Activated effector memory CD4-positive, alpha-beta T cell treated with Interleukin-2 at 50 U/mL for 16 hours (primary cell): ENCODE measurements around the gene PHACTR3.

Experiments used
- DNase-seq: peaks from one replicate; pipeline ENCODE4 v3.0.0-alpha.2; 2020

PHACTR3 gene

DNA sequence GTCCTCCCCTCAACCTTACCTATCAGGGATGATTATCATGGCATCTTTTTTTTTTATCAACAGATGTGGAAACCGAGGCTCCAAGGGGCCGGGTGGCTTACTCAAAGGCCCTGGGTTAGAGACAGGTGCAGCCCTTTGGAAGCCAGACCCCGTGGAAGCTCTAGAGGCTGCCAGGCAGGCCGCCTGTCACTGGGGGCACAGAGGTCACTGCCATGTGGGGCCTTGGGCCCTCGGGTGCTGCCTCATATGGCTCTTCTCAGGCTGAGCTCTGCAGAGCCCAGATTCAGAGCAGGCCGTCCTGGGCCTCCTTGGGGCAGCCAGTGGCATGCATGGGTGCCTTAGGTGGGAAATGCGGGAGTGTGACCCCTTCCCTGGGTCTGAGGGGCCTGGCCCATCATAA is 136.3 kb downstream of the PHACTR3 start:
- DNase-seq: no peak

DNA sequence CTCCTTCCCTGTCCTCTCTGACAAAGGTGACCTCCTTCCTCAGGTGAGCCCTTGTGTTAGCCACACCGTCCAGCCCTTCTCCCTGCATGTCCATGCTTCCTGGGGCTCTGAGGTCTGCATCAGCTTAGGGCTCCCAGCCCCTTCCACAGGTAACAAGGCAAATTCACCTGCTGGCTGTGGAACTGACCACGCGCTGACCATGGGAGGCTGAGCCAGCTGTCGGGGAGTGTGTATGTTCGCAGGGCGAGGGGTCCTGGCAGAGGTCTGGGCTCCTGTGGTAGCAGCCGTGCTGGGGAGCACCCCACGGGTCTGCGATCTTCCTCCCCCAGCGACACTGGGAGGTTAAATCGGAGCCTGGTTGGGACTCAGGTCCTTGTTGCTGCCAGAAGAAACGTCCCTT is 136.7 kb downstream of the PHACTR3 start:
- DNase-seq: no peak

DNA sequence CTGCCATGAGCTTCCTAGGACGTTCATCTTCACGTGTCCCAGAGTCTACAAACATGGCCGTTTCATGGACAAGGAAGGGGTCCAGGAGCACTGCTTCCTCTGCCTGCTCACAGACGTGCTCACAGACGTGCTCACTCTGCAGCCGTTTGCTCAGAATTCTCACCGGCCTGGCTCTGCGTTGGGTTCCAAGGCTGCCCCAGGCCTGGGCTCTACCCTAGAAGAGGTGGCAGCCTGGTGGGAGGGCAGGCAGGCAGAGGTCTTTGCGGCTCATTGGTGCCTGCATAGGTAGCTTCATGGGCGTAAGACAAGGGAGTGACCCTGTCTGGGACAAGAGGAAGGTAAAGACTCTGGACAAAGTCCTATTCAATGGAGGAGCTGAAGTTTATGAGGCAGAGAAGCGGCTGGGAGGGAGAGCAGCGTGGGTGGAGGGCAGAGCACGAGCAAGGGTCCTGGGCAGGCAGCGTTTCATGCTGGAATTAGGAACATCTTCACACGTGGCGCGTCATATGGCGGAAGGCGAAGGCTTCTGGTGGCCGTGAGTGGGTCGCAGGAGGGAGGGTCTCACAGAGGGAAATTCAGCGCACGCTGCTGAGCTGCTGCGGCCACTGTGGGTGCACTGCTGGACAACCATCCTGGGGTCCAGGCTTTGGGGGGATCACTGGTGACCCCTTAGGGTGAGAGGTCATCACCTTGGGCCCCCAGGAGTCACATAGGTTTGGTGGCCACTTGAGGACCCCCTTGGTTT is 138.2 kb downstream of the PHACTR3 start:
- DNase-seq: no peak

DNA sequence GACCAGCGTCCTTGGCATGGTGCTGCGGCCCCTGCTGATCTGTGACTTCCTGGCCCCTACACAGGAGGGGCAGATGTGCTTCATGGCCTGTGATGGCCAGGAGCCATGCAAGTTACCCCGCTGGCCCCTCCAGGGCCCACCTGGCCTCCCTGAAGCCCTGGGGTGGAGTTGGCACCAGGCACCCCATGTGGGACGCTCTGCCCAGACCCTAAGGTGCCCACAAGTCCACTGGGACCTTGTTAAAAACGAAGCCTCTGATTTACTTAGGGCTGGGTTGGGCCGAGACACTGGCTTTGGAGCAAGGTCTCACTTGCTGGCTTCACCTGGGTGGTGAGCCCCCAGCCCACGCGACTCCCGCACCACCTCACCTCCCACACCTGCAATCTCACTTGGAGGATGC is 139.0 kb downstream of the PHACTR3 start:
- DNase-seq: no peak

DNA sequence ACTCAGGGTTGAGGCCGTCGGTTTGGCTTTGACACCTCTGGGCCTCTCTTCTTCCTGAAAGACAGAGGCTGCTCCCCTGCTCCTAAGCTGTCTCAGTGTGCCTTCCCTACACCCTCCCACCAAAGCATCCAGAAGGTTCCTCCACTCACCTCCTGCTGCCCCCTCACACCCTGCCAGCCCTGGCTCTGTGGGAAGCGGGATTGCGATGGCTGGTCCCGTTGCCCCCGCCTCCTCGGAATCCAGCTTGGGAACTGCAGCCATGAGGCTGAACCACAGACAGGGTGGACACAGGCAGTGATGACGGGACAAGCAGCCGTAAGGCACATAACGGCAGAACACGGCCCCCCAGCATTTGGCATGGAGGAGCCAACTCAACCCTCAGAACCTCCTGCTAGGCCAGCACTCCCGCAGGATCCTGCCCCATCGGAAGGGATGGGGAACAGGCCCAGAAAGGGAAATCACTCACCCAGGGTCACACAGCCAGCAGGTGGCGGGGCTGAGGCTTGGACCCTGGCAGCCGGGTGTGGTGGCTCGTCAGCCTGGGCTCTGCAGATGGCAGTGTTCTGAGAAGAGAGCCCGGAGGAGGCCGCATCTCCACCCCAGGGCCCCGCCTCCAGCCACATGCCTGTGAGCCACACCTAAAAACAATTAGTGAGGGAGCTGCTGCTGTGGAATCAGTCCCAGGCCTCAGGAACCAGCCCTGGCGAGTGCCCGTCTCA is 139.6 kb downstream of the PHACTR3 start:
- no peak for DNase-seq

DNA sequence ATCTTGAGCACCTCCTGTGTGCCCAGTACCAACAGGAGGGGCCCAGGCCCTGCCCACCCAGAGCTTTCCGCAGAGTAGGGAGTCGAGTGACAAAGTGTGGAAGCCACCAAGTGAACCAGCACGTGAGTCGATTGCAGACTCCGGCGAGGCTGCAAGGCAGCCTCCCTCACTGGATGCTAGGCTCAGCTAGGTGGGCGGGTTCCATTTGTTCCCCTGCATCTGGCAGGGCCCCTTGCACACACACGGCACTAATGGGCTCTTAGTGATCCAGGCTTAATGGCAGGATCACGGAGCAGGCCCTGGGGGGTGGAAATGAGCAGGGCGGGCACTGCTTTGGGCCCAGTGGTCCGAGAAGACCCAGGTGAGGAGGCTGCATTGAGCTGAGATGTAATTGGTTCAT is 140.4 kb downstream of the PHACTR3 start:
- DNase-seq: no peak

DNA sequence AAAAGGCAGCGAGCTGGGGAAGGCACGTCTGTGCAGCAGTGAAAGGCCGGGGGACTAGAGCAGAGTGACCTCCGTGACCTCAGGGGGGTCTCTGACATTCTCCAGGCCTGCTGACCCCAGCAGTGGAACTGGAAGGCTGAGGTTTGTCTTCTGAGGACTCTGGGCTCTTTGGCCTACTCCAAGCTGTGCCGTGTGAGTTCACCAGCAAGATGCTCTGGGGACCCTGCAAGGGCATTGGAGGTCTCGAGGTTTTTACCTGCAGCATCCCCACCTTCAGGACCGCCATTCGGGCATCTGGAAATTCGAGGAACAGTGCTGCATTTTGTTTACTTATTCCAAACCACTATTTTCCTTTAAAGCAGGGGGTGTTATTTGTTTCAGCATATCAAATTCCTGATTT is 140.9 kb downstream of the PHACTR3 start:
- DNase-seq: no peak

DNA sequence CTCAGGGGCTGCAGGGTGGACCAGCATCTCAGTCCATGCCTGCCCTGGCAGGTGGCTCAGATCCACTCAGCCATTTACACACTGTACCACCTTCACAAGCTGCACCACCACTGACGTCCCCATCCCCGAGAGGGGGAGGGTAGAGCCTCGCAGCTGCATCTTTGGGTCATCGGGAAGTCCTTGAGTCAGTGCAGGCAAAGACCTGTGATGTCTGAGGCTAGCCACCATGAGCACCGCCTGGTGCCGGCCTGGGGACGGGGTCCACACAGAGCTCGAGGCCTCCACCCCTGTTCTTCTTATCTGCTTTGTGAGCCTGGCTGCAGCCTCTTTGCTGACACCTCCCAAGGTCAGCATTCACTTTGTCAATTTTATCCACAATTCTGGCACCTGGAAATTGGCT is 141.4 kb downstream of the PHACTR3 start:
- no peak for DNase-seq

DNA sequence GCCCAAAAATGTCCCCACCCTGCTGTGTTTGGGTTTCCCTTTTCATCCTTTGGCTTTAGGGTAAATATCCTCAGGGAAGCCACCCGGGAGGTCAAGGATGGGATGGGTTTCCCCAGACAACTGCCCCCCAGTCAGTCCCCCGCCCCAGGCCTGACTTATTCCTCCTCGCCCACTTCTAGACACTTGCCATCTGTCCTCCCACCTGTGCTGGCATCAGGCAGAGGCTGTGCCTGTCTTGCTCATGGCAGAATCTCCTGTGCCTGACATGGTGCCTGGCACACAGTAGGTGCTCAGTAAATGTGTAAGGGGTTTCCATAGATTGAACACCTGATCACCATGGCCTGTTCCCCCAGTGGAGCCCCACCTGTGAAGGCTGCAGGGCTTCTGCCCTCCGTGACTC is 141.8 kb downstream of the PHACTR3 start:
- DNase-seq: no peak

DNA sequence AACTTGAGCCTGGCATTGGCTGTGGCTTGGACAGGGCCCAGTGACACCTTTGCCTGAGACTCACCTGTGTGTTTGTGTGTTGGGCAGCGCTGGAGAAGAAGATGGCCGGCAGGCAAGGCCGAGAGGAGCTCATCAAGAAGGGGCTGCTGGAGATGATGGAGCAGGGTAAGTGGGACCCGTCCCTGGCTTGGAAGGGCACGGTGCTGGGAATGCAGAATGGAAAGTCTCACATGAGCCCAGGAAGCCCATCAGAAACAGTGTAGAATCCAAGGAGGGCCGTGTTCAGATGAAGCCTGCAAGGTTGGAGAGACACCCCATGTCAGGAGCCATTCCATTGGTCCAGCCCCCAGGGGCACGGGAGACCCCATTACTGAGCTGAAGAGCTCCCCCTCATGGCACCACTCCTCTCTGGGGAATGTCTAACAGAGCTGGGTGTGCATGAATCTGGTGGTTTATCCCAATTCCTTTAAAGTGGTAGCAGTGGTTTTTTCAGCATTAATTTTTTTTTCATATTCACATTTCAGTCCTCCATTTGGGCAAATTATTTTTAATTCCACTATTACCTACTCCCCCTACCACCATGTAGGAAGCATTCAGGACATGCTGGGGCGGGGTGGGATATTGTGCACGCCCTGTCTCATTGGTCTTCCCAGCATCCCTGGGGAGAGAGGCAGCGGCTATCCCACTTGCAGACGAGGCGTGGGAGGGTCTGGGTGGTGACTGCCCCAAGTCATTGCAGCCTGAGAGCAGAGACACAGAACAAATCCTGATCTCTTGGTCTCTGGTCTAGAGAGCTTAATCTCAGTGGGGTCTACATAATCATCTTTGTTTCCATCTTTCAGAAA is 143.6 kb downstream of the PHACTR3 start:
- no peak for DNase-seq

DNA sequence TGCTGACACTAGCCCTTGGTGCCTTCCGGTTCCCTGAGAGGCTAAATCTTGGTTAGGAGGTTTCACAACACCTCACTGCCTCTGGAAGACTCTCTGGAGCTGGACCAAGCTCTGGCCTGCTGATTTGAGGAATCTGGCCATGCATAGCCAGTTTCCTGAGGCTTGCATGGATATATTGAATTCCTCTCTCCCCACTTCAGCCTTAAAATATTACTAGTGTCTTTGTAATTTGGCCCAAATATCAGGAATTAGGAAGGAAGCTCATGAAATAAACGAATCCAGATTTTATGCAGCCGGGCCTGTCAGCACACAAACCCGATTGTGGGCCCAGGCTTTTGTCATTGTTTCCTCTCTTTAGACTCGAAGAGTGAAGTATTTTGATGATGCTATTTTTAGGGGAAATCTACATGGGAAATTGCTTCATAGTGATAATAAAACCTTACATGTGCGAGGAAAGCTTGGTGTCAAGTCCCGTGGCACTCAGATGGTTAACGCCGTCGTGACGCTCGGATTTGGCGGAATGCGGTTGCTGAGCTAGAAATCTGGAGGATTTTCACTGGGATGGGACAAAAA is 144.4 kb downstream of the PHACTR3 start:
- DNase-seq: no peak

DNA sequence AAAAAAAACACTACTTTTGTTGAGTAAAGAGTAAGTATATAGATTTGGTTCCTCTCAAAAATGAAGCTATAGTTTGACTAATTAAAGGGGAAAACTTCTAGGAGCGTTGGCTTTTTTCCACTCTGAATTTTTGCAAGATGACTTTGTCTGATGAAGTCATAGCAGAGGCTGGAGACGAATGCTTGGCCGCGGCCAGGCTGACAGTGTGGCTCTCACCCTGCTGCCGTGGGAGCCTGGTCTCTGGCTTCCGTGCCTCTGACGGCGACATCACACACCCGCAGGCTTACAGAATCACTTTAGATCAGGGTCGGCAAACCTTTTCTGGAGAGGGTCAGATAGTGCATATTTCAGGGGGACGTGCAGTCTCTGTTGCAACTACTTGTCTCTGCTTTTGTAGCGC is 145.0 kb downstream of the PHACTR3 start:
- no peak for DNase-seq

DNA sequence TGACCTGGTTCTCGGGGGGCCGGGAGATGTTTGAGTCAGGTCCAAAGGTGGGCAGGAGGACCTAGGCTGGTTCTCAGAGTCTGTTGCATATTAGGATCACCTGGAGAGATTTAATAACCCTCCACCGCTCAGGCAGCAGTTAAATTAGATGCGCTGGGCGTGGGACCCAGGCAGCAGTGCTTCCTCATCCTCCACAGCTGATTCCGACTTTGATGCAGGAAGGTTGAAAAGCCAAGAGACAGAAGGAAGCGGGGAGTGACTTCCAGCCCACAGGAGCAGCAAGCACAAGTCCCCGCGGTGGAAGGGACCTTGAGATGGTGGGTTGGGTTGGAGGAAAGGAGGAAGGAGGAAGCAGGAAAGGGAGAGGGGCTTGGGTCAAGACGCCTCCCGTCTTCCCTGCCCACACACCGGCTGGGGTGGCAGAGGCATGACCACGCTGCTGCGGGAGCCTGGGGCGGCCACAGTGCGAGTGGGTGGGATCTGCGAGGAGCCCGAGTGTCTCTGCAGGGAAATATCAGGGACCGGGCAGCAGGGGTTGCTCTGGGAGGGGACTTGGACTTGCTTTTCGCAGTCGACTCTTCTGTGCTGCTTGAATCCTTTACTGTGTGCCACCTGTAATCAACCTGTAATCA is 146.0 kb downstream of the PHACTR3 start:
- DNase-seq: no peak

DNA sequence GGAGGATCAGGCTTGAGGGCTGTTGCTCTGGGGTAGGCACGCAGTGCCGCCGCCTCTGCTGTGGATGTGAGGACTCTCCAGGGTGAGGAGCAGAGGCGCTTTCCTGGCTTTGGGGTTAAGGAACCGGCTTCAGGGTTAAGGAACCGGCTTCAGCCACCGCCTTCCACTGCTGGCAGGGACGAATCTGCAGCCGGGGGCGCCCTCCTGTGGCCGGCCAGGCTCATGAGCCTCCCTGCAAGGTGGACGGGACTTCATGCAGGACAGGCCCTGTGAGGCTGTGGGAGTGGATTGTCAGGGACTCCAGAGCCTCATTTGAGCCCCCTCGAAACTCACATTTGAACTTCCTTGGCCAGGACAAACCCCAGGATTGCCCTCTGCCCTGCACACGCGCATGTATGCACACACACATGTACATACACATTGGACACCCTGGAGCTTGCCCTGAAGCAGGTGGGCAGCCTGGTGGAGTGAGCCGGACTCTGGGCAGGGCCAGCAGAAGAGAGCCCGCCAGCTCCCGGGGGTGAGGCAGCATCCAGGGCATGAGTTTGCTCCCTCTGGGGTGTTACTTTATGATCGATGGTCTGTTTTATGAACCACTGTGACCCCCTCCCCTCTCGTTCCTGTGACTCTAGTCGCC is 146.9 kb downstream of the PHACTR3 start:
- no peak for DNase-seq

DNA sequence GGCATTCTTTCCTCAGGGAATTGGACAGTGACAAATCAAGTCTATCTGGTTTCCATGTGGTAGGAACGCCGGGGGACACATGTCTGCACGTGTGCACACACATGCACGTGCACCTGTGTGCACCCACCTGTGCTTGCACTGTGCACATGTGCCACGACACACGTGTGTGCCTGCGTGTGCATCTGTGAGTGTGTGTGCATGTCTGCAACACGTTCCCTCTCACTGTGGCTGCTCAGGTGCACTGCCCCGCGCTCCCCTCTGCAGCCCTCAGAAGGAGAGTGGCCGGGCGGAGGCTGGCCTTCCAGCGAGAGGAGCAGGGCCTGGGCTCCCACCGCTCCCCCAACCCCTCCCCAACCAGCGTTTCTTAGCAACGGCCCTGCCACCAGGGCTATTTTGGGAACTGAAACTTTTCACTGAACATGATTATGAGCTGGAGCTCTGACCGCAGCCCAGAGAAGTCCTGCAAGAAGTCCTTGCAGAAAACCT is 147.8 kb downstream of the PHACTR3 start:
- DNase-seq: no peak

DNA sequence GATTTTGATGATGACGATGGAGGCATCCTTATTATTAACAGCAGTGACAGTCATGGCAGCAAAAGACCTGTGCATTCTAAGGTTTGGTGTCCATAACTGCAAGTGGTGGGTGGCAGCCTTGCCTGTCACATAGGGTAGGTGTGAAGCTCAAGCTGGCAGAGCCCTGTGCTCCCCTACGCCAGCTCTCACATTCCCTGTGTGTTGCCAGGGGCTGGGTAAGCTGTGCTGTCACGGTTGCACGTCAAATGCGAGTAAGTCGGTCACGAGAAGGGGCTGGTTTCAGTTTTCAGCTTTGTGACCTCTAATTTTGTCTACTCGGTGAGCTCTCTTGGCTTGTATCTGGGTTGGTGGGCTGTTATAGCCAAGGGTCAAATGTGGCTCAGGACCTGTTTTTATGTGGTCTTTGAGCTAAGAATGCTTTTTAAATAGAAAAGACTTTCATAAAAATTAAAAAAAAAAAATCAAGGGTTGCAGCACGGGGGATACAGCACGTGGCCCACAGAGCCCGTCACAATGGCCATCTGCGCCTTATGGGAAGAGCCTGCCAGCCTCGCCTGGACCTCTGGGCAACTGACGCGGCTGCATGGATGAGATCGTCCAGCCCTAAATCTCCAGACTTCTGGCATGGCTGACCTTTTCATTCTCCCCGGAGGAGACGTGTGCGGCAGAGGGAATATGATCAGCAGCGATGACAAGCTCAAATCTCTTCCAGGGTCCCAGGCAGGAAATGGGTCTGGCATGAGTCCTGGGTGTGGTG is 148.5 kb downstream of the PHACTR3 start:
- no peak for DNase-seq

DNA sequence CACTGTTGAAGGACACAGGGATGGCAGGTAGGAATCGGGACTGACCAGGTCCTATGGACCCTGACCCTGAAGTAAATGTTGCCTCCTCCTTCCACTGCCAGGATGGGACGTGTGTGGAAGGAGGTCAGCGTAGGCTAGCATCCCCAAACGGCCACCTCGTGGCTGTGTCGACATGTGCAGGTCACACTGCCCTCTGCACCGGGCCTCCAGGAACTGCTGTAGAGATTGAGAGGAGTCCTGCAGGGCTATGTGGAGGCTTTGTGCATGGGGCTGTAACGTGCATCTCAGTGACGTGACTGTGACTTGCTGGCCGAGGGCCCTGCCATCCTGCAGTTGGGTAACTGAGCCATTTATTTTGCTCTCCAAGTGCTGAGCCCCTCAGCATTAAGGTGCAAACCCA is 149.5 kb downstream of the PHACTR3 start:
- DNase-seq: no peak

DNA sequence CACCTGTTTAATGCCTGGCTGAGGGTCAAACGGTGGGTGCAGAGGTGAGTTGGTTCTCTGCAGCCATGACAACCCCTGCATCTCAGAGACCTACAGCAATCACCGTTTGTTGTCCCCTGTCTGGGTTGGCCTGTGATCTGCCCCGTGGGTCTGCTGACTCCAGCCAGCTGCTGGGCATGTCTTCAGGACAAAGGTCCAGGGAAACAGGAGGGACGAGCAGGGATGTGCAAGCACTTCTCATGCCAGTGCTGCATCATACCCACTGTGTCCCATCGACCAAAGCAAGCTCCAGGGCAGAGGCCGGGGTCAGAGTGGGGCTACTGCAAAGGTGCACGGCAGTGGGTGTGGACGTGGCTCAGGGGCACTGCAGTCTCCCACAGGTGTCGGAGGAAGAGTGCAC is 150.2 kb downstream of the PHACTR3 start:
- no peak for DNase-seq

DNA sequence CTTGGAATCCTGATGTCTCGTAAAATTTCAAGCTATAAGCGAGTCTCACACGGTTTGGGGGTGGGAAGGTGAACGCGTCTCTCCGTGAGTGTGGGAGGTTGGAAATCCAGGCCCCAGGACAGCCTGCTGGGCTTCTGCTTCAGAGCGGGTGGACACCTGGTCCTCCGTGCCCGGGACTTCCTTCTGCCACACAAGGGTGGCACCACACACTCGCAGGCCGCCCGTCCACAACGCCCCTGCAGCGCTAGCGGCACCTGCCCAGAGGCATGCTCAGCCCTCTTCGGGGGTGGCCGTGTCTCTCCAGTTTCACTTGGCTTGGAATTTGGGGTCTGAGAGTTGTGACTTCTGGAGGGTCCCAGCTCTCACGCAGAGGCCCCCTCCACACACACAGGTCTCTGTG is 151.9 kb downstream of the PHACTR3 start:
- DNase-seq: no peak

DNA sequence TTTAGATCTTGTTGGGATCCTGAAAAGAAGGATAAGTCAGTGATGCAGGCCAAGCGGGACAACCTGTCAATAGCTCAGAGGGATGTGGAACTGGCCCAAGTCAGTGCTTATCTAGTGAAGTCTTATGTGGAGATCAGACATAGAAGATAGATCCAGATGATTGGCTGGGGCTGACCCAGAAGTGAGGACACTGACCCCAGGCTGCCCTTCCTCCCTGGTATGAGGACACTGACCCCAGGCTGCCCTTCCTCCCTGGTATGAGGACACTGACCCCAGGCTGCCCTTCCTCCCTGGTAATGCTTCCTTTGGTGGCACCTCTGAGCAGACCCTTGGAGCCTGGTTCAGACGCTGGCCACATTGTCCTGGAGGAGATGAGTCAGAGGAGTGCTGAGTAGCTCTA is 159.7 kb downstream of the PHACTR3 start:
- no peak for DNase-seq

DNA sequence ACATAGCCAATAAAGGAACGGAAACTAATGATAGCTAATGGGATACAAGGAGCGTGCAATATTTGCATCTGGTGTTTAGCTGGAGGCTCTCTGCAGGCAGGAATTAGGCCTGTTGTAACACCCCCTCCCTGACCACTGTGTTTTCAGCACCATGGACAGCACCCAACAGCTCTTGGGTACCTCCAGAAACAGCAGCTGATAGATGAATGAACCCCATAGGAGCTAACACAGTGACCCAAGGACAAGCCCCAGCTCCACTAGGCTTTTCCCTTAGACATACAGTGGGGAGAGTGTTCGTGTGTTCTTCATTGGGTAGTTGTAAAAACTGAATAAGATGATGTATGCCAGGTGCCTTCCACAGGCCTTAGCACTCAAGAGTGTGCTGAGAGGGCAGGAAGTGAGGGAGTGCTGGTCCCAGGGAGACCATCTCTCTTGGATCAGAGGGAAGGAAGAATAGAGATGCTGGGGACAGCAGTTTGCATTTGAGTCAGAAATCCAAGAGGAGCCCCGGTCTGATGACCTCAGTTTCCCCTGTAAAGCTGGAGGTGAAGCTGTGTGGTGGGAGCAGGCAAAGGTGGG is 161.3 kb downstream of the PHACTR3 start:
- no peak for DNase-seq
